HG03025 (cell line): ENCODE data around the gene LZTR1.

ENCODE experiments used
- ATAC-seq: cut with Tn5 transposase; IDR thresholded peaks from one replicate; pipeline ENCODE4 v1.9.1; 2021; ENCODE audit warnings: mild to moderate bottlenecking, moderate library complexity; ENCODE audit not compliant: unreplicated experiment, low FRiP score

LZTR1 gene

DNA sequence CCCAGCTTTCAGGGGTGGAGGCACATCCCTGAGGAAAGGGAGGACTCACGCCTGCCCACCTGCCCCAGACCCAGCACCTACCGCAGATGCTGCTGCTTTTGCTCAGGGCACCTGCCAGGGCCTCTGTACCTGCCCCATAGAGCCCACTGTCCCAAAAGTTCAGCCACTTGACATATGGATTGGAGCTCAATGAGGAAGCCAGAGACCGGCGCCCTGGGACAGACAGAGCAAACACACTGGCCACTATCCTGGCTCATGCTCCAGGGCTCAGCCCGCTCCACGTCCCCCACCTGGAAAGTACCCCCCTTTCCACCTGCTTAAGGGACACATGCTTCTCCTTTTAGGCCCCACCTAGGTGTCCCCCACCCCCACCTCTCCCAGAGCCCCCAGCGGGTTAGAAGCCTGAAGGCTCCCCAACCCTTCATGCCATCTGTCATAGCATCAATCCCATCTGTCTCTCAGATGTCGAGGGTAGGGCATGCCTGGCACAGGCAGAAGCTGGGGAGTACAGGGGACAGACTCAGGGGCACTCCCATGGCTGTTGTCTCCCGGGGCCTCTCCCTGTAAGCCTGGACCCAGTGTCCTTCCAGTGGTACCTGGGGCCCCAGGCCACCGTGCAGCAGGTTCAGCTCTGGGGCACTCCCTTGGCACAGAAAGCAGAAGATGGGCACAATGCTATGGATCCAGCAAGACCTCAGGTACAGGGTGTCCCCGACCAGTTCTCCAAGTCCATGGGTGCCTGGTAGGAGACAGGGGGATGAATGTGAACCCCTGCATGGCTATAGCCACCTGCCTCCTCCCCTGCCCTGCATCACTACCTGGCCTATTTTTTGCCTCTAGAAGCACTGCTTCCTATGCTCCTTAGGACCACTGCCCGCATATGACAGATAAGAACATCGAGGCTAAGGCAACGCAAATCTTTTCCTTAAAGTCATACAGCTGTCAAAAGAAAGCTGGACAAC is 30.6 kb downstream of the LZTR1 start:
- ATAC-seq, result no peak

DNA sequence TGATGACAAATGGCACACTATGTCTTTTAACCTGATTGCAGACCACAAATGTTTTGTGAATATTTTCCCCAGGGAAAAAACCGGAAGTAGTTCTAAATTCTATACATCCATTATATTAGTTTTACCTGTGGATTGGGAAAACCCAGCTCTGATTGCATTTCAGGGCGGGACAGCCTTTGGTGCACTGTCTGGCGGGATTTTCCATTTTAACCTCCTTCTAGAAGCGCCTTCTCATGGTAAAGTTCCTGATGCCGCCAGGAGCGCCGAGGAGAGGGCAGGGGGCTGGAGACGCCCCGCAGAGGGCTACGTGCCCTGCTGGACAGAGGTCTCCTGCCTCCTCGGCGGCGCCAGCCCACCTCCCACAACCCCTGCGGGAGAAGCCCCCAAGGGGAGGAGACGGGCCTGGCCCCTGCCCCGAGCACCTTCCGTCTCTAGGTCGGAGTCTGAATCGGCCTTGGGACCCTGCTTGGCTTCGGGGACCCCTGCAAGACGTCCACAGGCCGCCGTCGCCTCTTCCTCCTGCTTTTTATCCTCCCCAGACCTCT is 31.6 kb downstream of the LZTR1 start:
- peak; percentile 10 for ATAC-seq

DNA sequence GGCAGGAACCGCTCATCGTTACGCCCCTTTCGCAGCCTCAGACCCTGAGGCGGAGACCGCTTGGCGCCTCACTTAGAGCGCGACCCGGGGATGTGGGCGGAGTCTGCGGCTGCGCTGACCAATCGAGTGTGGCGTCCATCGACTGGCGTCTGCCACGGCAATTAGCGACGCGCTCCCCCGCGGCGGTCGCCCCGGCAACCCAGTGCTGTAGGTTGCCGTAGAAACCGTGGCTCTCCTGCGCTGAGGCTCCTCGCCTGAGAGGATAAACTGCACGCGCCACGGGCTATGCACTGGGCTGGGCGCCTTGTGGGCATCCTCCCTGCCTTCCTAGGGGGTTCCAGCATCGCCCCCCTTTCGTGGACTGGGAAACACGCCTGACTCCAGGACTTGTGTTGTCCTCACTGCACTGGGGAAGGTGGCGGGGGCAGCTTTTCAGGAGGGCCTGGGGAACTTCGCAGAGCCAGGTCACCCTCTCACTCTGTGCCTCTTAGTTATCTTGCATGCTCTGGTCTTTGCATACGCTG is 32.2 kb downstream of the LZTR1 start:
- peak; percentile 48 for ATAC-seq

DNA sequence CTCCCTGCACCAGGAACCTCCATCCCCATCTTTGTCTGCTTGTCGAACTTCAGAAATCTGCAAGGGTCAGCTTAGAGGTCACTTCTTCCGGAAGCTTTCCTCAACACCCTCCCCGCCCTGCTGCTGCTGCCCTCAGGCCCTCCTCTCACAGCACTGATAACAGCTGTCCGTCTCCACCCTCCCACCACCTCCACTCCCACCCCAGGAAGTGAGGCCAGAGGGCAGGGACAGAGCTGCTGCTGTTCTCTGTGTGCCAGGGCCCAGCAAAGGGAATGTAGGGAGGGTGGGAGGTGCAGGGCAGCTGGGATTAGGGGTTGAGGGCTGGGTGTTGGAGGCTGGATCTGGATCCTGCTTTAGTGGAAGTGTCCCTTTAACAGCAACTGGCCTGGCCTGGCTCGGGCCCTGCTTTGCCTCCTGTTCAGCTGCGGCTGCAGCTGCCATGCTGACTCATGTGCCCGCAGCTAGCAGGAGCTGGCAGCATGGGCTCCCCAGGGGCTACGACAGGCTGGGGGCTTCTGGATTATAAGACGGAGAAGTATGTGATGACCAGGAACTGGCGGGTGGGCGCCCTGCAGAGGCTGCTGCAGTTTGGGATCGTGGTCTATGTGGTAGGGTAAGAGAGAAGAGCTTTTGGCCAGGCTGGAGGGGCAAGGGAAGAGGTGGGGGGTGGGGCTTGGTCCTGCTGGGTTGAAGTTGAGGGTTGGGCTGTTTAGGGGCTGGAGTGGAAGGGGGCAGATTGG is 32.8 kb downstream of the LZTR1 start, which contains the start of gene P2RX6:
Gene P2RX6, plus strand, starts transcription at position 440 of the 740 bp plus-strand sequence. Its CDS starts 10 bp downstream, at position 450.
- ATAC-seq, result no peak

DNA sequence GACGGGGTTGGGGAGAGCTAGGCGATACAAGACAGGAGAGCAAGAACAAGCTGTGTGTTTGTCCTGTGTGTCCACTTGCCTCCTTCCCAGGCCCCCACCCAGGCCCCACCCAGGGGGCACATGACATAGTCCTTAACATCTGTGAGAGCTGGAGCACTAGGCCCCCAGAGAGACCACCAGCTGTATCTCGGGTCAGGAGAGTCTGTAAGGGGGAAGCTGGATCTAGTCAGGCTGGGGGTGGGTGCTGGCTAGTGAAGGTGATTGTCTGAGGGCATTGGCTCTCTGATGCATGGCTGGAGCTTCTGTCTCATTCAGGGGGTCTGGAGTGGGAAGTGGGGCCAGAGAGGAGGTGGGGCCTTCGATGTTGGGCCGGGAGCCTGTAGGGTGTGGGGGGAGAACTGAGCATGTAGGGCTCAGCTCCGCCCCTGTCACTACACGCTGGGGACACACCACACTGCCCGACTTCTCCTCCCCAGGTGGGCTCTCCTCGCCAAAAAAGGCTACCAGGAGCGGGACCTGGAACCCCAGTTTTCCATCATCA is 33.4 kb downstream of the LZTR1 start:
- no peak for ATAC-seq

DNA sequence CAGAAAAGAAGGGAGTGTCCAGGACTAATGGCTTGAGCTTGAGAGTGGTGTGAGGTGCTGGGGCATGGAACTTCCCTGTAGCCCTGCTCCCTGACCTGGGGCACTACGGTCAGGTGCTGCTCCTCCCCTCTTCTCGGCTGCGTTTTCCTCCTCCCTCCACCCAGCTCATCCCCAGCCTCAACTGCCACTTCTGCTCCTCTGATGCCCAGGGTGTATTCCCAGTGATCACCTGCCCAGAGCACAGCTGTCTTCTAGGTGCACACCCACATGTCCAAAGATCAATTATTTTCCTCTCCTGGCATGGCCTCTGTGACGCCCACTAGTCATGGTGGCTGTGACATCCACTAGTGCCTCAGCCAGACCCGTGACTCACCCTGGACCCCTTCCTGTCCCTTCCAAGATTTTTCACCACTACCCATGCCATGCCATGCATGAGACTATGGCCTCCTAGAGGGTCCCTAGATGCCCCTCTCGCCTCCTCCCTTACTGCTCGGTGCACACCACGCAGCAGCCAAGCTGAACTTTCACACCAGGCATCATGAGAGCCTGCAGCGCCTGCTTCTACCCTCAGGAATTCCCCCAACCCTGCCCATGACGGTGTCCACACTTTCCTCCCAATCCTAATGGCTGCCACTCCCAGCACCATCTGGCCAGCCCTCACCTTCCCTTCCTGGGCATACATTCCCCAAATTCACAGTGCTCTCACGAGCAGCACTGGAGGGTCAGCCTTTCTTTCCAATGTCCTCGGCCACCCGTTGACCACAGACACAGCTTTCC is 34.7 kb downstream of the LZTR1 start:
- ATAC-seq, result no peak

- ATAC-seq, result no peak
Measured at GRCh38 chr22:21018314-21018713, 36.2 kb downstream of the LZTR1 start.

DNA sequence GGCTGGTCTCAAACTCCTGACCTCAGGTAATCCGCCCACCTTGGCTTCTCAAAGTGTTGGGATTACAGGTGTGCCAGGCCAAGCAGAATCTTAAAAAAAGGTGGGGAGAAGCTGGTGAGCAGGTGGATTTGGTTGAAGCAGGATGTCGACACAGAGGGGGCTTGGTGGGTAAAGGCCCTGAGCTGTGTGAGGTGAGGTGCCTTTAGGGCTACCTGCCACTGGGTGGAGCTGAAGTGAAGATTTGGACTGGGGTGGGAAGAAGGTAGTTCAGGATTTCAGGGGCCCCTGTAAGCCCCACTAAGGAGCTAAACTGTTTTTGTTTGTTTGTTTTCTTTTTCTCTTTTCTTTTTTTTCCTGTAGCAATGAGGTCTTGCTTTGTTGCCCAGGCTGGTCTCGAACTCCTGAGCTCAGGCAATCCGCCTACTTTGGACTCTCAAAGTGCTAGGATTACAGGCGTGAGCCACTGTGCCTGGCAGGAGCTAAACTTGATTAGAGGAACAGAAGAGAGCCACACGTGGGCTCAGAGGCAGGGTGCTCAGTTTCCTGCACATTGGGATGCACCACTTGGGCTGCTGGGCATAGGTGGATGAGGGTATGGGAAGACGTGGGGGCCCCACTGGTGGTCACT is 38.8 kb downstream of the LZTR1 start:
- ATAC-seq, result no peak

DNA sequence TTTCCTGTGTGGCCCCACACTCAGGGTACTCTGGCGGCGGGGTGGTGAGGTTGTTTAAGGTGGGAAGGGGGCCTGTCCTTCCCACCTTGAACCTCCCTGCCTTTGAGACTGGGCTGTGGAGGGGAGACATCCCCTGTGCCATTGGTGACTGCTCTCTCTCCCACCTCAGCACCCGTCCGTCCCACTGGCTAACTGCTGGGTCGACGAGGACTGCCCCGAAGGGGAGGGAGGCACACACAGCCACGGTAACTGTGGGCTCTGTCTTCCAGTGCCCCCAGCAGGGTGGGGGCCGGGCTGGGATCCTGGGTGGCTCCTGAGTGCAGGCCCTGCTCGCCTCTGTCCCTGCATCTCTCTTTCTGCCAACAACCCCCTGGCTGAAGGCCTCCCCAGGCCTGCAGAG is 40.4 kb downstream of the LZTR1 start:
- no peak for ATAC-seq

DNA sequence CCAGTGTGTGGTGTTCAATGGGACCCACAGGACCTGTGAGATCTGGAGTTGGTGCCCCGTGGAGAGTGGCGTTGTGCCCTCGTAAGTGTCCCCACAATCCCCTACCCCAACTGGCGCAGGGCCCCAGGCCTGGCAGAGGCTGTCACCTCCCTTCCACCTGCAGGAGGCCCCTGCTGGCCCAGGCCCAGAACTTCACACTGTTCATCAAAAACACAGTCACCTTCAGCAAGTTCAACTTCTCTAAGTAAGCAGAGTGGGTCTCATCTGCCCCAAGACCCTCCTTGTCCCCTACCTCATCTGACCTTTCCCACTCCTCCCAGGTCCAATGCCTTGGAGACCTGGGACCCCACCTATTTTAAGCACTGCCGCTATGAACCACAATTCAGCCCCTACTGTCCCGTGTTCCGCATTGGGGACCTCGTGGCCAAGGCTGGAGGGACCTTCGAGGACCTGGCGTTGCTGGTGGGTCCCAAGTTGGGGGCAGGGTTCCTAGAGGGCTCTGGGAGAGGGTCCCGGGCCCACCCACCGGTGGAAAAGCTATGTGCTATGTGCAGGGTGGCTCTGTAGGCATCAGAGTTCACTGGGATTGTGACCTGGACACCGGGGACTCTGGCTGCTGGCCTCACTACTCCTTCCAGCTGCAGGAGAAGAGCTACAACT is 41.0 kb downstream of the LZTR1 start:
- no peak for ATAC-seq

DNA sequence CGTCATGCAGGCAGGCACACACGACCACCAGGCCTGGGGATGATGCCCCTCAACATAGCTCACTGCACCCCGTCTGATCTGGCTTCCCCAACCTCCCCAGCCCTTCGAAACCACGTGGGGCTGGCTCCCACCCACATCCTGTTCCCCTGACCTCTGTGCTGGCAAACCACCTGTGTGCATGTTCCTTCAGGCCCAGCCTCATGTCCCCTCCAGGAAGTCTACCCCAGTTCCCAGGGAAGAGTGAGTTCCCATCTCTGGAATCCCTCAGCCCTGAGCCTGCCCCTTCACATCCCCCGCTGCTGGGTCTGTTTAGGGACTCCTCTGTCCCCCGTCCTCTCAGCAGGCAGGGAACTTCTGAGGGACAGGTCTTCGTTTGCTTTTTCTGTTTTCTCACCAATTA is 43.2 kb downstream of the LZTR1 start:
- no peak for ATAC-seq

DNA sequence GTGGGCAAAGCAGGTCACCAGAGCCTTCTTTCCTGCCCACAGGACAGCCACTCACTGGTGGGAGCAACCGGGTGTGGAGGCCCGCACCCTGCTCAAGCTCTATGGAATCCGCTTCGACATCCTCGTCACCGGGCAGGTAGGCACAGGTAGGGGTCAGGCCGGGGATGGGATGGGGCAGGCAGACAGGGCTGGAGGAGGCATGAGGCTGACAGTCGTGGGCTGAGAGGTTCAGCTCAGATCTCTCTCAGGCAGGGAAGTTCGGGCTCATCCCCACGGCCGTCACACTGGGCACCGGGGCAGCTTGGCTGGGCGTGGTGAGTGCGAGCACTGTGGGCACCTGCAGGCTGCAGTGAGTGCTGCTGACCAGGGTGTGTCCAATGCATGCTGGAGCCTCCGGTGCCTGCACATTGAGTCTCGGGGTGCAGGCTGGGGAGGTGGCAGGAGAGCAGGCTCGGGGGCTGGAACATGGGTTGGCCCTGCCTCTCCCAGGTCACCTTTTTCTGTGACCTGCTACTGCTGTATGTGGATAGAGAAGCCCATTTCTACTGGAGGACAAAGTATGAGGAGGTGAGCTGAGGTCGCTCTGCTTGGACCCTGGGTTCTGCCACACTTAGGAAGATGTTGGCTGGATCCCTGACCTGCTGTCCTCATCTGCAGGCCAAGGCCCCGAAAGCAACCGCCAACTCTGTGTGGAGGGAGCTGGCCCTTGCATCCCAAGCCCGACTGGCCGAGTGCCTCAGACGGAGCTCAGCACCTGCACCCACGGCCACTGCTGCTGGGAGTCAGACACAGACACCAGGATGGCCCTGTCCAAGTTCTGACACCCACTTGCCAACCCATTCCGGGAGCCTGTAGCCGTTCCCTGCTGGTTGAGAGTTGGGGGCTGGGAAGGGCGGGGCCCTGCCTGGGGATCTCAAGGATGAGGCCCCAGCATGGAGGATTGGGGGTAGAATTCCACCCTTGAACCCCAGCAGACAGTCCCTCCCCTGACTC is 44.0 kb downstream of the LZTR1 start:
- ATAC-seq, result no peak

- ATAC-seq, result no peak
Measured at GRCh38 chr22:21026783-21027692, 44.9 kb downstream of the LZTR1 start.

GRCh38 chr22:21028277-21029251 is 46.5 kb downstream of the LZTR1 start:
- ATAC-seq, result no peak

DNA sequence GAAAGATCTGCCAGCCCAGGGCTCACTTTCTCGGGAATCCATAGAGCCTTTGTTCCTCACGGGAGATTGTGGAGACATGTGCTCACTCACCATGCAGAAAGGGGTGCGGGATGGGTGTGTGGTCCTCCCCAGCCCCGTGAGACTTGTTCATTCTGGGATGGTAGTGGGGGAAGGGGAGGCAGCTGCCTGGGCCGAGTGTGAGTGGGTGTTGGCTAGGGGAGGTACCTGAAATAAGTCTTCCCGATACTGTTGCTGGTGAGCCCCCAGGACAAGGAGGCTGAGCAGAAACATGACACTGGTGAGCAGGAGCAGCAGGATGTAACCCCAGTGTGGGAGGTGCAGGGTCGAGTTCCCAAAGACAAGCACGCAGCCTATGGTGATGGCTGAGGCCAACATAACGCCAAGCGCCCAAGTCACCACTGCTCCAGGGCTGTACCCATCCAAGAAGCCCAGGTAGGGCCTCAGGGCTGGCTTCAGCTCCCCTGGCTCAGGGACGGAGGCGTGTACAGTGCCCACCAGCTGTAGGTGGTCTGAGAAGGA is 47.5 kb downstream of the LZTR1 start:
- ATAC-seq, result no peak
